NCI-H446 (cell line): ENCODE data around the gene TRIM65.
"Not testable (repeated sequence)": the region's sequence is repeated elsewhere in the genome, so short reads cannot be mapped to it uniquely, and the experiment has no call there.

ENCODE experiments used
- DNase-seq, 2 experiments: peaks; one replicate each; lab custom pipeline; 2025; lab: John Stamatoyannopoulos, UW

Gene TRIM65

GRCh38 chr17:75895370-75896155 is 1.2 kb downstream of the TRIM65 start:
- peak; percentile 34 to 36 for DNase-seq

- DNase-seq, result no peak
These were observed 2.6 kb downstream of the TRIM65 start for GRCh38 chr17:75894049-75894733.

- no peak for DNase-seq
These were observed 3.3 kb downstream of the TRIM65 start for GRCh38 chr17:75893305-75894048.

- DNase-seq, result no peak
These were observed 4.1 kb downstream of the TRIM65 start for GRCh38 chr17:75892556-75893224.

GRCh38 chr17:75891605-75892555 is 4.9 kb downstream of the TRIM65 start:
- no peak for DNase-seq

- DNase-seq, result no peak
These were observed 5.6 kb downstream of the TRIM65 start for GRCh38 chr17:75891022-75891604.

GRCh38 chr17:75889454-75889853 is 7.3 kb downstream of the TRIM65 start:
- no peak for DNase-seq

GRCh38 chr17:75888484-75888883 is 8.3 kb downstream of the TRIM65 start:
- no peak for DNase-seq

- not testable (repeated sequence) for DNase-seq
These were observed 10.9 kb downstream of the TRIM65 start for GRCh38 chr17:75885860-75886259.

- DNase-seq, result no peak
These were observed 11.3 kb downstream of the TRIM65 start for GRCh38 chr17:75885431-75885830.

GRCh38 chr17:75881678-75882454 is 14.9 kb downstream of the TRIM65 start:
- DNase-seq, result no peak

- no peak for DNase-seq
These were observed 16.5 kb downstream of the TRIM65 start for GRCh38 chr17:75880266-75880665.

GRCh38 chr17:75878174-75878998 is 18.4 kb downstream of the TRIM65 start, which contains the start of gene TRIM47:
TRIM47 (minus strand) TSS chr17:75878581; CDS start chr17:75878548, 33 bp downstream.
- DNase-seq, result no peak

GRCh38 chr17:75877752-75878173 is 19.0 kb downstream of the TRIM65 start:
- DNase-seq, result no peak

GRCh38 chr17:75876938-75877751 is 19.6 kb downstream of the TRIM65 start:
- DNase-seq, result peak in 1 of 2 experiments; percentile 70

- DNase-seq, result no peak
These were observed 20.4 kb downstream of the TRIM65 start for GRCh38 chr17:75876190-75876937.

- DNase-seq, result peak in 1 of 2 experiments; percentile 82
These were observed 20.9 kb downstream of the TRIM65 start for GRCh38 chr17:75875940-75876189.
